HG03520 (cell line): ENCODE results near the gene RPS6KA6.

Source experiments
- ATAC-seq: cut with Tn5 transposase; IDR thresholded peaks from one replicate; pipeline ENCODE4 v1.9.1; 2021; ENCODE audit warnings: mild to moderate bottlenecking, moderate library complexity; ENCODE audit not compliant: unreplicated experiment

Gene RPS6KA6

DNA sequence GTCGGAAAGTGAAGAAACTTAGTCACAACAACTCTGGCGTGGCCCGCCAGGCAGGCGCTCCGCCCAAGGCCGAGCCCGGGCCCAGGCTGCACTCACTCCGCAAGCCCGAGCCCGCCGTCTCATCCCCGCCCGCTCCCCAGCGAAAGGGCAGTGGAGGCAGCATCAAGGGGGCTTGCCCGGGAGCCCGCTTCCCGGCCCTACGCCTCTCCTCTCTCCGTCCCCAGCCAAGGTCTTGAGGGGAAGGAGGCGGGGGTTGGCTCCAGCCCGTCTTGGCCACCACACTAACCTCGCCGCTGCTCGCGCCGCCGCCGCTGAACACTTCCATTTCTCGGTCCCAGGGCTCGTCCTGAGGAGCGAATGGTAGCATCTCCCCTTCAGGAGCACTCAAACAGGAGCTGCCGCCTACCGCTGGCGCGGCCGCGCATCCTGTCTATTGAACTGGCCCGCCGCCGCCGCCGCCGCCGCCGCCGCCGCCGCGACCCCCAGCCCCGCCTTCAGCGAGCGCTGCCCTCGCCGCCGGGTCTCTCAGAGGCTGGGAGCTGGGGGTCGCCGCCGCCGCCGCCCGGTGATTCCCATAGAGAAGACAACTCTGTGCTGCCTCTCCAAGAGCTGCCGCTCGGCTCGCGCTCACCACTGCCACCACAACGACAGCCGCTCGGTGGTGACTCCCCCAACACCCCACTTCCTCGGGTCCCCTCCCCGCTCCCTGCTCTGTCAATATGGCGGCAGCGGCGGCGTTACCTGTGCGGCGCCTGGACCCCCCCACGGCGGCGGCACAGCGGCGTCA is at the start of gene RPS6KA6:
Gene RPS6KA6 (minus strand): TSS at position 667 of the 787 bp plus-strand sequence. CDS start 300 bp downstream, at position 367.
- ATAC-seq: no peak

DNA sequence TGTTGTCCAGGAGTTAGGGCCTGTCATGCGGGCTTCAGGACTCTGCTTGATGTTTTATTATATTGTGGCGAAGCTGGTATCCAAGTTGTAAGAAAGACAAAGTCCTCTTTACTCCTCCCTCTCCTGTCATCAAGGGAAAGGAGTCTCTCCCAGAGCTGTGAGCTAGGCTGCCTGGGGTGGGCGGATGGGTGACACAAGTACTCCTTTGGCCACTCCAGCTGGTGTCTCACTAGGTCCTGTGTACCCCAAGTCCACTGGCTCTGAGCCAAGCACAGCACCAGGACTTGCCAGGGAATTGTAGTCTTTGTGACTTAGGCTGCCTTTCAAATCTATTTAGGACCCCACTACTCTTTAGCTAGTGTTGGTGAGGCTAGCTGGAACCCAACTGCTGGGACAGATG is 36.7 kb upstream of the RPS6KA6 start:
- no peak for ATAC-seq

DNA sequence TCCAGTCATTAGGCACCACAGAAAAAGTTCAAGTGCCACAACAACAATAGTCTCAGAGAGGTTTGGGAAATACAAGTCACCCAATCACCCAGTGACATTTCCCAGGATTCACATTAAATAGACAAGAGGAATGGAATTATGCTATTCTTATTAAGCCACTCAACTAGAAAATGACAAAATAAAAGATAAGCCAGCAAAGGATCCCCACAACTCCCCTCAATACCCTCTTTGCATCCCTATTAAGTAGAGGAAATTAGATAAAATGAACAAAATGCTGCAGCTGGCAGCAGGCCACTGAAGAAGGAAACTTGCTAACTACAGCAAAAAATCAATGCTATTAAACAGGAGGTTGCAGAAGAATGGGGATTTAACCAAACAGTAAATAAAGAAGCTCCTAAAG is 35.3 kb upstream of the RPS6KA6 start:
- no peak for ATAC-seq

DNA sequence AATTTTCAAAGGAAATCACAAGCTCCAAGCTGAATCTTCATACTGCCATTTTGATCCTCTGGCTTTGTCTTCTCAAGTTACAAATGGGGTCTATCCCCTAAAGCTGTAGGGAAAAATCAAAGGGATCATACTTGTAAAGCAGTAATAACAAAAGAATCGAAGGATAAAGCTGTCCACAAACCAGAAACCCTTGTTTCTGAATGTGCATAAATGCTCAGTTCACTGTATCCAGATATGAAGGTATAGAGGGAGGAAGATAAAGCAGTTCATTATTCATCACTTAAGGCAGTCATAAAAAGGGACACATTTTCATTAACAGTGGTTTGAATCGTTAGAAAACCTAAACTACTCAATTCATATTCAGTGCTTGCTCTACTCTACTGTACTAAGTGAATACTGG is 33.2 kb upstream of the RPS6KA6 start:
- no peak for ATAC-seq

DNA sequence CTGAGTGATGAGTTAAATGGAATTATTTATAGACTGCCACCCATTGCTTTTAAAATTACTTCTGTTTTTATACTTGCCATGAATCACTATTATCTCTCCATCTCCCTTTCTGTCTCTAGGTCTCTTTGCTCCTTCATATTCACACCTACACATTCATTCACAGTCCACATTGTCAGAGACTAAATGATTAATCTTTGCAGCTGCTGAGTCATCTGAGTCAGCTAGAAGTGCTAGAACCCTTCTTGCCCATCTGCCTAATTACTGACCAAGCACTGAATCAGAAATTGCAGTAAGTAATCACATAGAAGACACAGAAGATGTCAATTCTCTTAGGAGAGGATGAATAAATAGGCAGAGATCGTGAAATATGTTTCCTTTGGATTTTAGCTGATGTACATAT is 31.6 kb upstream of the RPS6KA6 start:
- no peak for ATAC-seq

DNA sequence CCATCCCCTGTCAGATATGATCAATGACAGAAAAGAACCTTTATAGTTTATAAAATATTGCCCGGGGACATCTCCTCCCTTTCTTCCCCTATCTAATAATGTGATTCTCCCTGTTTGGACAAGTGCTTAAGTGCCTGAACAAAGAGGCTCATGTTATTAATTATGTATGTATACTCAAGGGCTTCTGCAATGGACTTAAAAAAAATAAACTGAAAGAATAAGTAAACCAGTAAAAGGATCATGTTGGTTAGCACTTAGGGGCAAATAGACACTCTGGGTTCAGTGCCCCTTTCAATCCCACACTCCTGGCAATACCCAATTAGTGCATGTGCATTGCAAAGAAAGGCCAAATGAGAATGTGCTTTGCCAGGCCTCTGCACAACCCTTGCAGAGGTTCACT is 30.7 kb upstream of the RPS6KA6 start:
- ATAC-seq: no peak

DNA sequence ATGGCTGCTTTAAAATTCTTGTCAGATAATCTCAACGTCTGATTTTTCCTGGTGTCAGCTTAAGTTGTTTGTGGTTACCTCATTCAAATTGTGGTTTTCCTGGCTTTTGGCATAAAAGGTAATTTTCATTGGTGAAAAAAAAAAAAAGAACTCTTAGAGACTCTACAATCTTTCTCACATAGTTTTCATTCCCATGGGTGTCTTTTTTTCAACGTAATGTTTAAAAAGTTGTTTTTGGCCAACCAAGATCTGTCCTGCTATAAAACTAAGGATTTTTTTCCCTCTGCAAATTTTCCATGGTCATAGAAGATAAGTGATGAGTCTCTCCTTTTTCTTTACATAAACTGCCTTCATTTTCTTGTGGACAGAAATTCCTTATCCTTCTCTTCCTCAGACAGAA is 28.9 kb upstream of the RPS6KA6 start:
- no peak for ATAC-seq

DNA sequence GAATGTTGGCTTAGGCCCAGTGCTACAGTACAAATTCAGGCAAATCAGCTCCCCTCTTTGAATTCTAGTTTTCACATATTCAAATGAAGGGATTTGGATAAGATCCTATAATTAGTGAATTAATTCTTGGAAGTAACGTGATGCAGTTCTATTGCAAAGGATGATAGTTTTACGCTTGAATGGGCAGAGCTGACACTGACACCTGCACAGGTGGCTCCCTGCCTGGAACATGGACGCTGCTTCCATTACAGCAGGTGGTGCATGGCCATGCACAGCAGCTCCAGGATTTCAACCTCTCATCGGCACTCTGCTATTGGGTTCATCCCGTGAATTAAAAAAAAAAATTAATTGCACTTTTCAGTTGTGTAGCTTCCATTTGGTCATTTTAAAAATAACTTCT is 28.4 kb upstream of the RPS6KA6 start:
- no peak for ATAC-seq

DNA sequence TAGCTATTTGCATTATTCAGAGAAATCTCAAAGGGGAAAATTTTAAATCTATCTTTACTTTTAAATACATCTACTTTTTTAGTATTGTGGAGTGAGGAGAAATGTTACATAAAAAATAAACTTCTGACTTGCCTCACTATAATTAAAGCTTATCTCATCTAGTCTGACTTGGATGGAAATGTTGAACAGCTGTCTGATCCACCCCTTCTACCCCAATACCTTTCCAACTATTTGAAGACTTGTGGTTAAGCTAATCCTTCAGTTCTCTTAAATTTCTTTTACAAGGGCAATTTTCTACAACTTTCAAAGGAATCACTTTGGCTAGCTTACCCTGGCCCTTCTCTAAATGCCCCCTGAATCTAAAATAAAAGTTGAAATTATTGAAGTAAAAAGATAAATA is 17.3 kb upstream of the RPS6KA6 start:
- ATAC-seq: no peak

DNA sequence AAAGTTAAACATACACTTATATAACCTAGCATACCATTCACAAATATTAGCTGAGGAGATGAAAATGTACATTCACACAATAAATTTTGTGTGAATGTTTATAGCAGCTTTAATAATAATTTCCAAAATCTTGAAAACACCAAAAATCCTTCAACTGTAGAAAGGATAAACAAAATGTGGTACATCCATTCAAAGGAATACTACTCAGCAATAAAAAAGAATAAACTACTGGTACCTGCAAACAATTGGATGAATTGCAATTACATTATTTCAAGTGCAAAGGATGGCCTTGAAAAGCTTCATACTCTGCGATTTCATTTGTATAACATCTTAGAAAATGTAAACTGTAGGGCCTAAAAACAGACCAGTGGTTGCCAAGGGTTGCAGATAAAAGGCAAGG is 11.7 kb upstream of the RPS6KA6 start:
- ATAC-seq: no peak

DNA sequence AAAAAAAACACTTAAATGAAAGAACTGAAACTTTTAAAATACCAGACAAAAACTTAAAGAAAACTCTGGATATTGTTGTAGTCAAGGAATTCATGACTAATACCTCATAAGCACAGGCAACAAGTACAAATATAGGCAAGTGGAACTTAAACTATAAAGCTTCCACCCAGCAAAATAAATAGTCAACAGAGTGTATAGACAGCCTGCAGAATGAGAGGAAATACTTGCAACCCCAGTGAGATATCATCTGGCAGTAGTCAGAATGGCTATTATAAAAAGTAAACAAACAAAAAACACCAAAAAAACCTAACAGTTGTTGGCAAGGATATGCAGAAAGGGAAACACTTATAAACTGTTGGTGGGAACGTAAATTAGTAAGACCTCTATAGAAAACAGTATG is 9.6 kb upstream of the RPS6KA6 start:
- no peak for ATAC-seq

DNA sequence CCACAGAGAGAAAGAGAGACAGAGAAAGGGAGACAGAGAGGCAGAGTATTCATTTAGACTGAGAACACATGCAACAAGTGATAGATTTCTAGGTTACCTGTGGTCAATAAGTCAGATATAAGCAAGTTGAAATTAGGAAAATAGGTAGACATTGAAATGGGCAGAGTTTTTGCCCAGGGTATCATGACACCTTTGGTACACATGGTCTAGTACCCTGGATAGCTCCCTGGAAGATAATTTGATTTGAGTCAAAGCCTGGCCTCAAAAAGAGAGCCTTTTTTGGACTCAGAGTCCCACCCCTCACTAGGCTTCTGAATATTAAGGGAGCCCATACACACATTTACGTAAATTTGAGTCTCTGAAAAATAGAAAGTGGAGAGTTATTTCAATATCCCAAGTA is 4.0 kb upstream of the RPS6KA6 start:
- ATAC-seq: no peak

DNA sequence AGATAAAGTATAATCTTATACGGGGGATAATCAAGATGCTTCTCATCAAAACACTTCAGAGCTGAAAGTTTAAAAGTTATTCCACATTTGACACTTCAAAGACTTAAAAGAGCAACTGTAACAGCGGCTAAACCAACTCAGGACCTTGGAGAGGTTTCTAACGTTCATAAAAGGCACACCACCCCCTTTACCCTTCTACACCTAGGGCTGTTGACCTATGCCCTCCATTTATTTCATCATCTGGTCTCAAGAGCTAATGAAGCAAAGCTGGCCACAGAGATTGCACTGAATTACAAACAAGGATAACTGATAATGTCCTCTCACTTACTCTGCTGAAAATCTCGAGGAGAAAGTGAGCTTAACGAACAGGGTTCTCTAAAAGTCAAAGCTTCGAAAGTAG is 1.1 kb upstream of the RPS6KA6 start:
- ATAC-seq: no peak

DNA sequence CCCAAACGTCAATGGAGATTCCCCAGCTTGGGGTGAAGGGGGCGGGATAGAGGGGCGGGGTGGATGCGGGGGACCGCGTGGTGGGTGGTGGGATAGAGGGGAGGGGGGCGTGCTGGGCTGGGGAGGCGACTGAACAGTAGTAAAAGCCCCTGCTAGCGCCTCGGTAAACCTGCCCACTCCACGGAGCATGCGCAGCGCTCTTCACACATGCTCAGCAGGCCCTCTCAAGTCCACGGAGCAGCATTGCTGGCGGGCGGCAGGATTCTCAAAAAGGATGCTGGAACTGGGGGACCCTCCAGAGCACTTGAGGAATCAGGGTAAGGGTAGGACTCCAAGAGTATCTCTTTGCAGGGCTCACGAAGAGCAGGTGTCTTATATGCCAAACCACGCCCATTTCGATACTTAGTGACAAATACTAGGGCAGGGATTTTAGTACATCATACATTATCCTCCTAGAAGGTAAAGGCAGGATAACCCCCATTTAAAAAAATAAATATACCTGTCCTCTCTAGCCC is 378 bp upstream of the RPS6KA6 start:
- no peak for ATAC-seq

DNA sequence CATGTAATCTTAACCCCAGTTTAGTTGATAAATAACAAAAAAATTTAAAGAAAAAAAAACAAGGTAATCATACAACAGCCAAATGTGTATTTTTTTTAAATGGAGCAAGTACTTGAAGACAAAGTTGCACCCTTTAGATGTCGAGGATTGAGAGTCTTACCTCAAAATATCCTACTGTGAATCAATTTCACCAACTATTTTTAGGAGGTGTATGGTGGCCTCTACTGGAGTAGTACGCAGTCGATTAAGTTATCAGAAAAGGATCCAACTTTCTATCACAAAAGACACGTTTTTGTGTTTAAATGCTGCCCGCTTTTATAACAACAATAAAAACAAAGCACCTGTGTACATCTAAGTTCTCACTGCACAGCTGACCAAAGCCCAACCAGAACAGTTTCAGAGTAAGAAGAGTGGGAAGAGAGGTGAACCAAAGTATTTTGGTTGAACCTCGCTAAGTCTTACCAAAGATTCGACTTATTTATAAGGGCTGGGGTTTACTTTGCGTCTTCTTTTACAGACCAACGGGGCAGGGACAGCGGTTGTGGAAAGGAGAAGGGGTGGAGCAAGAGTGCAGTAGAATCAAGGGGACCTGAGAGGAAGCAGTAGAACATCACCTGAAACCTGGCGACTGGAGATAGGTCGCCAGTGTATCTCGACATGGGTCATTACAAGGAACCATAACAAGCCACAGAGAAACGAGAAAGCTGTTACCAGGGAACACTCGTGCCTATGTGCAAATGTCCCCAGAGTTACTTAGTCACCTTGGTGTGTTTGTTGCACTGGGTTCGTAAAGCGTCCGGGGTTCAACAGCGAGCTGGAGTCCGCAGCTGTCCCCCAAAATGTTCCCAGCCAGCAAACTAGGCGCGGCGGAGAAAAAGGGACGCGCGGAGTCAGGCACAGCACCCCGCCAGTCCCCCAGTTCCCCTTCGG is 1.1 kb downstream of the RPS6KA6 start:
- ATAC-seq: no peak

DNA sequence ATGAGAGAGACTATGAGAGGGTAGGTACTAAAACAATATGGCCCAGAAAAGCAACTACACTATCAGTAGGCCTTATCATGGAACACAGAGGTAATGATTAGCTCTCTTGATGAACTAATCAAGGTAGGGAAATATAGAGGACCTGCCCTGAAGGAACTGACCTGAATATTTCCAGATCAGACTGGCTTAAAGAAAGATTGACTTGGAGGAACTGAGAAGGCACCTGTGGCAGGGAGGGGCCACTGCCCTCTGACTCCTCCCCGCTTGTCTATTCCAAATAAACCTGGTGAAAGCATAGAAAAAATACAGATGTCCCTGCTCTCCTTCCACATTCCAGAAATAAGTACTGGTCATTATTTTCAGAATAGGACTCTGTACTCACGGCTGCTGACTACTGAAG is 5.5 kb downstream of the RPS6KA6 start:
- ATAC-seq: no peak

DNA sequence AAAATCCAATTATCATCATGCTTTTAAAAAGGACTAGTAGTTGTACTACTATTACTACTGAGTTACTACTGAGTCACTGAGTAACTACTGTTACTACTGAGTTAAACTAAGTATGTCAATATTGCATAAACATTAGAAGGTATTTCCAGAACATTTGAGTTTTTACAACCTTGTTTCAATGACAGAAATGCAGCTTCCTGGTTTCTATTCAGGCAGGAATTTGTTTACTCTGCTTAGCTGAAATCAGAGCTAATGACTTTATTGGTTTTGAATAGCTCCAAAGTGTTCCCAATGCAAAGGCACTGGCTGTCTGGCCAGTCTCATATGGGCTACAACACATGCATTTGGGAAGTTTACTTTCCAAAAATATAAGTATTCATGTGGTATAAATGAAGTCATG is 12.0 kb downstream of the RPS6KA6 start:
- no peak for ATAC-seq

DNA sequence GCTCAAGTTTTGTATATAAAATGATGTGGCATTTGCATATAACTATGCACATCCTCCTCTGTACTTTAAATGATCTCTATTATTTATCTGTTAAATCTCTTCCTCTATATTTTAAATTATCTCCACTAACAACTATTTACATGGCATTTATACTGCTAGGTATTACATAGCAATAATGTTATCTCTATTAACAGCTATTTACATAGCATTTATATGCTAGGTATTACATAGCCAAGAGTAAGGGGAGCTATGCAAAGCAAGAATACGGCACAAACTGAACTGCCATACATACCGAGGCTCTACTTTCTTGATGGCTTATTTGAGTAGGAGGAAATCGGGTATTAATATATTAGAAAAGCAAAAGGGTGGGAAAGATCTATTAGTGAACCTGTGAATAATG is 12.7 kb downstream of the RPS6KA6 start:
- ATAC-seq: no peak

DNA sequence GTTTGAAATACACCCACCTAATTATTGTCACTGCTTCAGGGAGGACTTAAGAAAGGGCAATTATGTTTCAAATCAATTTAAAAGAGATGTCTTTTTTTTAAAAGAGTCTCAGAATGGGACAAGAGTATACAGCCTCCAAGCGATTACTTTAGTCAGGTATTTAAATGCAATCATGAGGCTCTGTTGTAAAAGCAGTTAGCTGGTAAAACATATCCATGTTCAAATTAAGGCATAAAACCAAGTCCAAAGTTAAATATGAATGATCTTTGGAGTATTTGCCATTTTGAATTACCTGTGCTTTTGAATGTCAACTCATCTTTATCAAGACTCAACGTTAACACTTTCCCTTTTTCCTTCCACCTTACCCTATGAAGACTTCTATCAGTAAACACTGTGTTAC is 13.7 kb downstream of the RPS6KA6 start:
- ATAC-seq: no peak

DNA sequence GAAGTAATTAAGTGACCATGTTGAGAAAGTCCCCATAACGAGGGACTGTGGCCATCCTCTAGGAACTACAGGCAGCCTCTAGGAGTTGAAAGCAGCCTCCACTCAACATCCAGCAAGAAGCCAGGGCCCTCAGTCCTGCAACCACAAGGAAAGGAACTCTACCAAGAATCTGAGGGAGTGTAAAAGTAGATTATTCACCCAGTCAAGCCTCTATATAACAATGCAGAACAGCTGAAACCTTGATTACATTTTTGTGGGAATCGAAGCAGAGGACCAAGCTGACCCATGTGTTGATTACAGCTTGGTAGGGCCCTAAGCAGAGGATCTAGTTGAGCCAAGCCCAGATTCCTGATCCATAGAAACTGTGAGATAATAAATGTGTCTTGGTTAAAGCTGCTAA is 17.1 kb downstream of the RPS6KA6 start:
- no peak for ATAC-seq

DNA sequence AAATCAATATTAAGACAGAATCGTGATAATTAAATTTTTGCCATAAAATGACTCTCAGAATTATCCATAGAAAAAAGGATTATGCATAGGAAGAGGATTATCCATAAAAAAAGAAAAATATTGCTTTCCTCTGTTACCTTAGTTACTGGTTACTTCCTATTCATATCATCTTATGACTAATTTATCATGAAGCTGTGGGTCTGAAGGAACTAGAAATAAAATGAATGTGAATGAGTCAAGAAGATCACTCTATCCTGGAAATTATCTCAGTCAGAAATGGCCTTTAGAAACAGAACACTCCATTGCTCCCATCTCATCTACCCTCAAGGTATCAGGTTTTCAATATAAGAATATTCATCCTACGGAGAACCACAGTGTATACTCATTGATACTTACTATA is 19.4 kb downstream of the RPS6KA6 start:
- ATAC-seq: no peak

DNA sequence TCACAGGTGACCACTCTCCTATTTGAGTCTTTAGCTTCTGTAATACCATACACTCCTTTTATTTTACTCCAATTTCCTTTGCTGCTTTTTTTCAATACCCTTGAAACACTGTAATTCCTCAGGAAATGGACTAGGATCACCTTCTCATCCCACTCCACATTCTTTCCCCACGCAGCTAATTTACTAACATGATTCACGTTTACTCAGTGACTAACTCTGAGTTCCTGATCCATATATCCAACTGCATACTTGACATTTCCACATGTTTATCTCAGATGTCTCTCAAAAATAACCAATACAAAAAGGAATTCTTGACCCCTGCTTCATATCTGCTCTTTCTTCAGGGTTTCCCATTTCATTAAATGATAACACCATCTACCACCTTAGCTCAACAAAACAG is 19.9 kb downstream of the RPS6KA6 start:
- no peak for ATAC-seq
